ENCODE measurements around the gene CBLN3.

- TF ChIP-seq POLR2A (IDR thresholded peaks at IDR 0.05; ENCODE audit: low read length) (no peak), GATA1 (IDR thresholded peaks at IDR 0.05; ENCODE audit: low read depth, low read length) (no peak)
Observed at GRCh38 chr14:24399447-24399822, 30.0 kb downstream of the CBLN3 start.

All from erythroblast (primary cell).